ENCODE results near the gene OSMR.

The OSMR gene

DNA sequence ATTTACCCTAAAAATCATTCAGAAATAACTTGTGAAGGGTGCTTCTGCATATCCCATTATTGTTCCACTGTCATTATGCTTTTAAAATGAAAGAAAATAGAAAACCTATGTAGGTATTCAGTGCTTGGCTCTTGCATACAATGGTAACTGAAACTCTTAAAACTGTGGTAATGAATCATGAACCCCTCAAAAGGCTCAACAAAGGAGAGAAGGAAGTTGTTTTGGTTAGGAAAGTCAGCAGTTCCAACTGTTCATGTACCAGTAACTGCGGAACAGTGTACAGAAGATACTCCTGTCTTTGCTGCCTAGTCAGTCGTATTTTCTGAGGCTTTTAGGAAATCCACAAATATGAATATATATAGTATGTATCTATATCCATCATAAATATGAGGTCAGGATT is 96.1 kb downstream of the OSMR start:
- TF ChIP-seq, protein P1, sequence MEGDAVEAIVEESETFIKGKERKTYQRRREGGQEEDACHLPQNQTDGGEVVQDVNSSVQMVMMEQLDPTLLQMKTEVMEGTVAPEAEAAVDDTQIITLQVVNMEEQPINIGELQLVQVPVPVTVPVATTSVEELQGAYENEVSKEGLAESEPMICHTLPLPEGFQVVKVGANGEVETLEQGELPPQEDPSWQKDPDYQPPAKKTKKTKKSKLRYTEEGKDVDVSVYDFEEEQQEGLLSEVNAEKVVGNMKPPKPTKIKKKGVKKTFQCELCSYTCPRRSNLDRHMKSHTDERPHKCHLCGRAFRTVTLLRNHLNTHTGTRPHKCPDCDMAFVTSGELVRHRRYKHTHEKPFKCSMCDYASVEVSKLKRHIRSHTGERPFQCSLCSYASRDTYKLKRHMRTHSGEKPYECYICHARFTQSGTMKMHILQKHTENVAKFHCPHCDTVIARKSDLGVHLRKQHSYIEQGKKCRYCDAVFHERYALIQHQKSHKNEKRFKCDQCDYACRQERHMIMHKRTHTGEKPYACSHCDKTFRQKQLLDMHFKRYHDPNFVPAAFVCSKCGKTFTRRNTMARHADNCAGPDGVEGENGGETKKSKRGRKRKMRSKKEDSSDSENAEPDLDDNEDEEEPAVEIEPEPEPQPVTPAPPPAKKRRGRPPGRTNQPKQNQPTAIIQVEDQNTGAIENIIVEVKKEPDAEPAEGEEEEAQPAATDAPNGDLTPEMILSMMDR (IDR thresholded peaks at IDR 0.05; ENCODE audit: low read depth, low read length, missing control alignments) = no peak
- H3K4me3 ChIP-seq (replicated peaks; ENCODE audit: low read depth, low read length) = no peak overlapping the region
- DNase-seq (ENCODE audit: extremely low read depth, low read depth) = no peak

DNA sequence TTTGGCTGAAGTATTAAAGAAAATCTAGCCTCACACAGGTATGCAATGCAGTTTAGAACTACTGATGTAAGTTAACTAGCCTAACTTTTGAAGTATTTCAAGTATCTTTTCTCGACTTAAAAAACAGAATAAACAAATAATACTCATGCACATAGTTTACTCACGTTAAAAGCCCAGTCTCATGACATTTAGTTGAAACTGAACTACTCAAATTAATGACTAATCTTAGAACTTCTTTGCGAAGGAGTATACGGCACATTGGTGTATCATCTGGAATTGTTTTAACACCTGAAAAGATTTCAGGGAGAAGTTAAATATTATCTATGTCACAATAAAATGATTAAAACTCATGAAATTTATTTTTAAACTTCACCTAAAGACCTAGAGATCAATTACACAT is 98.5 kb downstream of the OSMR start:
- no peak overlapping the region for H3K4me3 ChIP-seq (replicated peaks; ENCODE audit: low read depth, low read length)
- TF ChIP-seq, protein P1 (IDR thresholded peaks at IDR 0.05; ENCODE audit: low read depth, low read length, missing control alignments) = no peak

DNA sequence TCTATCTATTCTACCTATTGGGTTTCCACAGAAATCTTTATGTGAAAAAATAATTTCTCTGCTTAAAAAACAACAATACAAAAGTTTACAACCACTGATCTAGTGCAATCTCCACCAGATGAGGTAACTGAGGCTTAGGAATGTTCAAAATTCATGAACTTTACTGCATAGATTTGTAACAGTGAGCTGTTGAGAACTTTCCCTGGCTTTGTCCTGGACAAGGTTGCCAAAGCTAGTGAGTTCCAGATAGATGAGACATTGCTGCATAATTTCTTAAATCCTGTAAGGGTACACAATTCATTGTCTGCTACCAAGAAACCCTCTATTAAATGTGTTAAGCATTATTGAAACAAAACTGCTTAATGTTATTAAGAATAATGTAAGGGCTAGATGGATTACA is 102.7 kb downstream of the OSMR start:
- TF ChIP-seq, protein P1 (IDR thresholded peaks at IDR 0.05; ENCODE audit: low read depth, low read length, missing control alignments) = no peak
- no peak overlapping the region for H3K4me3 ChIP-seq (replicated peaks; ENCODE audit: low read depth, low read length)
- no peak for DNase-seq (ENCODE audit: extremely low read depth, low read depth)

More for the DNA sequence above, 98.5 kb downstream of the OSMR start:
- no peak for DNase-seq (ENCODE audit: extremely low read depth, low read depth)

DNA sequence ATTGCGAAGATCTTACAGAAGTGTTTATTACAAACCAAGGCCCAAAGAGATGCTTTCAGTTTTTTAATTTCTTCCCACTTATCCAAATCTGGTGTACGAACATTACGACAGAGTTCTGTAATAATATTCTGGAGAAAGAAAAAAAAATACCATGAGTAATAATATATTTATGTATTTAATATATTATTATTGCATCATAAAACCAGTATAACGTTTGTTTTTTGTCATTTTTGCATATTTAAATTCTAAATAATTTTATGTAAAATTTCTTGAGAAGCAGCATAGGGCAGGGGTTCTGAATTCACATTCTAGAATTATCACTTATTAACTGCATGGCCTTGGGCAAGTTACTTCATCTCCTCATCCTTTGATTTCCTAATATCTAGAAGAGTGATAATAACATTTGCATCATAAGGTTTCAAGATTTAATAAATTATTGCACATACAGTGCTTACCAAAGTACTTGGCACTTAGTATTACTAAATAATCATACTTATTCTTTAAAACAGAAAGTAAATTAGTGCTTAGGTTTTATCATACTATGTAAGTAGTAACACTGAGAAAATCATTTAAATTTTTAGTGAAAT is 107.7 kb downstream of the OSMR start:
- DNase-seq (ENCODE audit: extremely low read depth, low read depth) = no peak
- TF ChIP-seq, protein P1 (IDR thresholded peaks at IDR 0.05; ENCODE audit: low read depth, low read length, missing control alignments) = no peak
- H3K4me3 ChIP-seq (replicated peaks; ENCODE audit: low read depth, low read length) = no peak overlapping the region

DNA sequence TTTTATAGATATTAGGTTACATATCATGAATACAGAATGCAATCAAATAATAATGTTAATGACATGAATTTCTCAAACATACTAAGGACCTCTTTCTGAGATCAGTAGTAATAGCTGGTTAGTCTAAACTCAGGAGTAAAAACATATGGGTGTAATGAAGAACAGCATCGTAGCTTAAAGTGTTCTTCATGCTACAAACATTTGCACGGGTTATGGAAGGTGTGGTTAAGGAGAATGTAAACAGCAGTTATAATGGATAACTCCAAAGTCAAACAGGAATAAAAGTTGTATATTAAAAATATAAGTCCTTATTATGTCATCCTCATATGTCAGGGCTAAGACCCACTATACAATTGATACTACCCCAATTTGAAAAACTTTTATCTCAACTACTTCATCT is 115.9 kb downstream of the OSMR start:
- H3K4me3 ChIP-seq (replicated peaks; ENCODE audit: low read depth, low read length) = no peak overlapping the region
- no peak for DNase-seq (ENCODE audit: extremely low read depth, low read depth)
- TF ChIP-seq, protein P1 (IDR thresholded peaks at IDR 0.05; ENCODE audit: low read depth, low read length, missing control alignments) = no peak

DNA sequence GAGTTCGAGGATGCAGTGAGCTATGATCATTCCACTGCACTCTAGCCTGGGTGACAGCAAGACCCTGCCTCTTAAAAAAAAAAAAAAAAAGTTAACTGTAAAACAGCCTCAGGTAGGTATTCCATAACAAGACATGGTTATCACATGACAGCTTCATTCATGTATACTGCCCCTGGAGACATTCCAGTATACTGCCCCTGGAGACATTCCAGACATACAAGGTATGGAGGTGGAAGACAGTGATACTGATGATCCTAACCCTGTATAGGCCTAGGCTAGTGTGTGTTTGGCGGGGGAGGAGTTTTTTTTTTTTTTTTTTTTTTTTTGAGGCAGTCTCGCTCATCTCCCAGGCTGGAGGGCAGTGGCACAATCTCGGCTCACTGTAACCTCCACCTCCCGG is 122.9 kb downstream of the OSMR start:
- no peak for DNase-seq (ENCODE audit: extremely low read depth, low read depth)
- H3K4me3 ChIP-seq (replicated peaks; ENCODE audit: low read depth, low read length) = no peak overlapping the region
- TF ChIP-seq, protein P1 (IDR thresholded peaks at IDR 0.05; ENCODE audit: low read depth, low read length, missing control alignments) = no peak

DNA sequence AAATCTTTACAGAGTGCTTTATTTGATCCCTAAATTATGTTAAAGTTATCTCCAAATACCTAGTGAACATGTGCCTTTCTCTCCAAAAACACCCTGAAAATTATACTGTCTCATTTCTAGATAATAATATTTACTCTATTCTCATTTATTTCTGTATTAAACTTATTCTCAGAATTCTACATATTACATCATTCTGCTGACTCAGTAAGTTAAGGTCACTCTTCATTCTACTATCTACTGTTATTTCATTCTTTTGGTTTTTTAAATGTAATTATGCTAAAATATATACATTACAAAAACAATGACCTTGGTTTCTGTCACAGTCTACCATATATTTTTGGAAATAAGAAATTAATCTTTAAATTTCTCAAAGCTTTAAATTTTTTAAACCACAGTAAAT is 132.2 kb downstream of the OSMR start:
- no peak for DNase-seq (ENCODE audit: extremely low read depth, low read depth)
- TF ChIP-seq, protein P1 (IDR thresholded peaks at IDR 0.05; ENCODE audit: low read depth, low read length, missing control alignments) = no peak
- H3K4me3 ChIP-seq (replicated peaks; ENCODE audit: low read depth, low read length) = no peak overlapping the region
